H1 (cell line): ENCODE results near the gene CD44. TPM values are rescaled to one million over a fixed set of nuclear protein-coding genes. Genes with fewer than 3 reads are reported as not detected.

Experiments
- BCL11A ChIP-seq, 2 experiments: IDR thresholded peaks; one replicate each; pipeline ENCODE4 v1.6.1; 2011; ENCODE audit warnings: low read depth in 2 of 2, low read length in 2 of 2, mild to moderate bottlenecking in 2 of 2
- CHD1 ChIP-seq: IDR thresholded peaks from 2 replicates; pipeline ENCODE4 v1.6.1; 2012; ENCODE audit warnings: low read depth, low read length, improper control_type of control experiment
- MAX ChIP-seq: IDR thresholded peaks from 2 replicates; pipeline ENCODE4 v1.6.1; 2012; ENCODE audit warnings: inconsistent platforms
- RAD21 ChIP-seq, 2 experiments: IDR thresholded peaks in 1 of 2; conservative IDR thresholded peaks in 1 of 2; 2 replicates each; pipeline ENCODE4 v1.6.1; 2011; ENCODE audit warnings: low read depth in 2 of 2, low read length in 2 of 2, improper control_type of control experiment in 1 of 2, inconsistent platforms in 1 of 2, mild to moderate bottlenecking in 1 of 2, moderate library complexity in 1 of 2
- RFX5 ChIP-seq: IDR thresholded peaks from 2 replicates; pipeline ENCODE4 v1.6.1; 2011; ENCODE audit warnings: low read depth, low read length, improper control_type of control experiment, borderline replicate concordance
- polyA plus RNA-seq, 7 experiments: library from polyadenylated mRNA; depleted of rRNA in 3 of 7; stranded (reverse) in 5 of 7; unstranded in 2 of 7; fragments of >200 nt in 5 of 7; fragments of 200-250 nt in 2 of 7; gene quantifications; 1 replicate in 5 of 7; 2 replicates in 1 of 7; 4 replicates in 1 of 7; pipeline versions ENCODE4 v1.2.1 to v1.2.3, GENCODE V29; 2011 to 2013; ENCODE audit warnings: missing spikeins in 2 of 7, mixed read lengths in 2 of 7
- total RNA-seq: library from RNA; stranded (reverse); fragmentation: NEBNext Ultra II Directional; extraction: Animal tissue kit (Norgen Biotek cat#: 25700); gene quantifications from 2 replicates; pipeline ENCODE4 v1.2.1, GENCODE V29; 2021

Gene CD44
- total and polyA plus RNA-seq, 2 of the 8 experiments (the other 6 are each of a cell fraction or from before 2014, with no cell fraction given) = 11.8 to 13.7 TPM

- TF ChIP-seq RAD21 (IDR thresholded peaks at IDR 0.05 in 1 of 2, conservative IDR thresholded peaks at IDR 0.05 in 1 of 2; ENCODE audit: low read depth in 2 of 2, low read length in 2 of 2) = no peak
- TF ChIP-seq BCL11A (IDR thresholded peaks at IDR 0.05; ENCODE audit: low read depth in 2 of 2, low read length in 2 of 2) = no peak
- no peak for TF ChIP-seq RFX5
- no peak for TF ChIP-seq MAX
- no peak for TF ChIP-seq CHD1
Measured at GRCh38 chr11:35141071-35141470, 2.1 kb downstream of the CD44 start (continued).
